HUES64 (cell line): ENCODE results near the gene TCERG1L.

Experiments
- H3K27ac ChIP-seq: 2 replicates; pipeline ENCODE4 v1.7.0; 2013; ENCODE audit warnings: low read depth, low read length, inconsistent platforms
- H3K27me3 ChIP-seq: 2 replicates; pipeline ENCODE4 v1.6.1; 2013; ENCODE audit warnings: mild to moderate bottlenecking, low read length; ENCODE audit not compliant: insufficient read depth
- H3K36me3 ChIP-seq: 2 replicates; pipeline ENCODE4 v1.6.1; 2013; ENCODE audit warnings: mild to moderate bottlenecking, low read length; ENCODE audit not compliant: insufficient read depth
- H3K4me1 ChIP-seq: 2 replicates; pipeline ENCODE4 v1.6.1; 2013; ENCODE audit warnings: mild to moderate bottlenecking, low read length, moderate library complexity; ENCODE audit not compliant: insufficient read depth
- H3K4me3 ChIP-seq: 2 replicates; pipeline ENCODE4 v1.5.1; 2013; ENCODE audit warnings: mild to moderate bottlenecking, low read length, moderate library complexity
- H3K9ac ChIP-seq: 2 replicates; pipeline ENCODE4 v1.6.1; 2013; ENCODE audit warnings: mild to moderate bottlenecking, low read depth, low read length
- H3K9me3 ChIP-seq: 2 replicates; pipeline ENCODE4 v1.6.1; 2013; ENCODE audit warnings: low read depth, low read length; ENCODE audit not compliant: insufficient read depth
- WGBS: fragments of 150-250, 120-280 bp; methylation state at CpG from one replicate; pipeline ENCODE4 v1.1.7; 2013; ENCODE audit warnings: missing lambda C conversion rate; 5-methylcytosine and 5-hydroxymethylcytosine counted together

TCERG1L gene

DNA sequence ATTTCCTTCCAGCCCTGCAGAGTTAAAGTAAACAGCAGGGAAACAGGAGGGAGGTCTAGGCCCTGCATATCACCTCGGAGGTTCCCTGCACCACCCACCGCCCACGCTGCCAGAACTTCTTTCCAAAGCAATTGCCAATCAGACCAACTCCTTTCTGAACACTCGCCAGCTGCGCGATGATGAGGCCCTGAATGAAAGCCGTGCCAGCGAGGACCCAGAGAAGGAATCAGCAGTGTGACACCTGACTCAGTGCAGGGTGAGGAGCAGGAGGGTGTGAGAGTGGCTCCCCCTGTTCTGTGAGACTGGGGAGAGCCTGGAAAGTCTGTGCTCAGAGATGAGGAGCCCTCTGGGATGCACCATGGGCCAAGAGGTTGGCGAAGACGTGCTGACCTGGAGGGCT lies 3.3 kb upstream of the TCERG1L start:
- Histone ChIP-seq H3K27ac (no peak overlapping the region), H3K4me3 (no peak overlapping the region), H3K9ac (no peak overlapping the region), H3K4me1 (peaks cover 8% of the 10 kb centered on the region; the same call in 1 of the 2 replicates), H3K36me3 (no peaks in the 10 kb centered on the region), H3K27me3 (peaks cover 32% of the 10 kb centered on the region), H3K9me3 (no peaks in the 10 kb centered on the region)
- 82% methylated on average over 10 of the region's 10 CpGs for WGBS

- no peaks in the 10 kb centered on the region for H3K36me3 ChIP-seq
- H3K27me3 ChIP-seq = peaks cover 32% of the 10 kb centered on the region
- peaks cover 8% of the 10 kb centered on the region; the same call in 1 of the 2 replicates for H3K4me1 ChIP-seq
- H3K9ac ChIP-seq = no peak overlapping the region
- no peak overlapping the region for H3K4me3 ChIP-seq
- H3K9me3 ChIP-seq = no peaks in the 10 kb centered on the region
- H3K27ac ChIP-seq = no peak overlapping the region
- whole genome bisulfite sequencing = 87% methylated on average over 3 of the region's 3 CpGs
Observed at GRCh38 chr10:131314148-131314547, 2.6 kb upstream of the TCERG1L start.

DNA sequence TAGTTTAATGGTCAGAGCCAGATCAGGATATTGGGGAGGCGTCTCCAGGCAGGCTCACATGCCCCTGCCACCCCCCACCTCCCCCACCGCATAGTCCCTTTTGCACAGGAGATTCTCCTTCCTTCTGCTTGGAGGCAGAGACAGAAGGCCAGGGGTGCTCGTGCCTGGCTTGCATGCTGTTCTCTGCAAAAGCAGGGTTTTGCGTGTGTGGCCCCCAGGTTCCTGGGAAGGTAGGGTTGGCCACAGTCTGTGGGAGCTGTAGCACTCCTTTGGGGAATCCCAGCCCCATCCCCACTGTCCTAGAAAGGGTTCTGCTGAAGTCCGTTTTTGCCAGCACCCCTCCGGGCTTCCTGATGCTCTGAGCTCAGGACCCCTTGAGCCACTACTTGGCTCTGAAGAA lies 1.9 kb upstream of the TCERG1L start:
- no peak overlapping the region for H3K4me3 ChIP-seq
- peaks cover 8% of the 10 kb centered on the region; the same call in 1 of the 2 replicates for H3K4me1 ChIP-seq
- H3K27ac ChIP-seq = no peak overlapping the region
- no peak overlapping the region for H3K9ac ChIP-seq
- WGBS = 78% methylated on average over 6 of the region's 6 CpGs
- peaks cover 32% of the 10 kb centered on the region for H3K27me3 ChIP-seq
- H3K9me3 ChIP-seq = no peaks in the 10 kb centered on the region
- H3K36me3 ChIP-seq = no peaks in the 10 kb centered on the region

GRCh38 chr10:131312478-131312836 lies 936 bp upstream of the TCERG1L start:
- Histone ChIP-seq H3K36me3 (no peaks in the 10 kb centered on the region), H3K4me1 (peaks cover 8% of the 10 kb centered on the region; the same call in 1 of the 2 replicates), H3K9me3 (no peaks in the 10 kb centered on the region), H3K27ac (no peak overlapping the region; the same call in 1 of the 2 replicates), H3K27me3 (peaks cover 32% of the 10 kb centered on the region), H3K4me3 (peak overlapping the region; percentile 60), H3K9ac (peak overlapping the region; percentile 55)
- WGBS = under 1% methylated on average over 32 of the region's 32 CpGs

GRCh38 chr10:131311402-131311660 lies 190 bp downstream of the TCERG1L start:
- H3K9me3 ChIP-seq = no peaks in the 10 kb centered on the region
- H3K27ac ChIP-seq = no peak overlapping the region
- H3K36me3 ChIP-seq = 0 out of 2 replicates have a peak, but pooled peaks cover 2% of the 10 kb centered on the region
- peak overlapping the region; percentile 53 for H3K4me3 ChIP-seq
- H3K9ac ChIP-seq = peak overlapping the region; percentile 40; the same call in 1 of the 2 replicates
- H3K4me1 ChIP-seq = peaks cover 8% of the 10 kb centered on the region; the same call in 1 of the 2 replicates
- under 1% methylated on average over 36 of the region's 36 CpGs for WGBS
- peaks cover 32% of the 10 kb centered on the region for H3K27me3 ChIP-seq

GRCh38 chr10:131310551-131311401 lies 745 bp downstream of the TCERG1L start:
- Histone ChIP-seq H3K36me3 (0 out of 2 replicates have a peak, but pooled peaks cover 2% of the 10 kb centered on the region), H3K27ac (no peak overlapping the region), H3K27me3 (peaks cover 32% of the 10 kb centered on the region), H3K9me3 (no peaks in the 10 kb centered on the region), H3K4me1 (peaks cover 8% of the 10 kb centered on the region; the same call in 1 of the 2 replicates), H3K4me3 (peak overlapping the region; percentile 53), H3K9ac (peak overlapping the region; percentile 40; the same call in 1 of the 2 replicates)
- WGBS = 2% methylated on average over 76 of the region's 76 CpGs

- 12% methylated on average over 4 of the region's 4 CpGs for WGBS
- Histone ChIP-seq H3K4me3 (peak overlapping the region; percentile 53), H3K4me1 (peaks cover 8% of the 10 kb centered on the region; the same call in 1 of the 2 replicates), H3K9me3 (no peaks in the 10 kb centered on the region), H3K9ac (no peak overlapping the region), H3K27ac (no peak overlapping the region), H3K27me3 (peaks cover 32% of the 10 kb centered on the region), H3K36me3 (0 out of 2 replicates have a peak, but pooled peaks cover 2% of the 10 kb centered on the region)
Observed at GRCh38 chr10:131310142-131310541, 1.4 kb downstream of the TCERG1L start.

DNA sequence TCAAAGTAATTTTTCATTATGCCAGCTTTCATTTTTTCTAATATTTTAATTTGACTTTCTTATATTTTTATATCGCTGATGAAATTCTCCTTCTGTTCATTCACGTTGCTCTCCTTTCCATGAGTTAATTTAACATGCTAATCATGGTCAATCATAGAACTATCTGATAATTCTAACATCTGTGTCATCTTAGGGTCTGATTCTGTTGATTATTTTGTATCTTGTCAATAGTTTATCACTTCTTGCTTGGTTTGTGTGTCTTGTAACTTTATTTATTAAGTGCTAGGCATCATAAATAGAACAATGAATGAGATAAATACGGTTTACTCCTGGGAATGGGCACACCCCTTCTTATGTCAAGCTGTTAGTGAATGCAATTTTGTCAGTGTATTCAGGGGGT lies 11.0 kb downstream of the TCERG1L start:
- Histone ChIP-seq H3K27me3 (no peaks in the 10 kb centered on the region), H3K36me3 (0 out of 2 replicates have a peak, but pooled peaks cover 4% of the 10 kb centered on the region), H3K4me3 (no peak overlapping the region), H3K9ac (no peak overlapping the region), H3K4me1 (no peaks in the 10 kb centered on the region), H3K27ac (no peak overlapping the region), H3K9me3 (peaks cover 53% of the 10 kb centered on the region)
- WGBS = 65% methylated on average over 2 of the region's 3 CpGs

DNA sequence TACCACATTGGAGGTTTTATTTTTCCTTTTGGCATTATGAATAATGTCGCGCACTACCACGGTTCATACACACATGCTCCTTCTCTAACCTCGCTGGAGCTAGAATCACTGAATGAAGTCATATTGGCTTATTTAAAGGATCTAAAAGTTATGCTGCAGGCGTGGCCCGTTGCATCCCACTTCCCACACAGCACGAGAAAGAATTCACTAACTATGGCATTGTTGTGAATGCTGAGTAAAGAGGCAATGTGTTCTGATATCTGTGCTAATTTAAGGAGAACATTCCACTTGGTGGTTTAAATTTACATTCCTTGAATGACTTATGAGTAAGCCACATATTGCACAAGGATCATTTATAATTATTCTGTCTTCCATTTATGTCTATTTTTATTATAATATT lies 20.7 kb downstream of the TCERG1L start:
- WGBS = 90% methylated on average over 7 of the region's 7 CpGs
- Histone ChIP-seq H3K4me3 (no peak overlapping the region), H3K9ac (no peak overlapping the region)

GRCh38 chr10:131288648-131289047 lies 22.9 kb downstream of the TCERG1L start:
- Histone ChIP-seq H3K36me3 (no peaks in the 10 kb centered on the region), H3K27ac (no peak overlapping the region), H3K4me3 (no peak overlapping the region), H3K9me3 (0 out of 2 replicates have a peak, but pooled peaks cover 7% of the 10 kb centered on the region), H3K4me1 (no peaks in the 10 kb centered on the region), H3K9ac (no peak overlapping the region), H3K27me3 (no peaks in the 10 kb centered on the region)
- 95% methylated on average over 12 of the region's 12 CpGs for WGBS

More for the DNA sequence above, 20.7 kb downstream of the TCERG1L start:
- H3K27ac ChIP-seq = no peak overlapping the region
- no peaks in the 10 kb centered on the region for H3K4me1 ChIP-seq
- no peaks in the 10 kb centered on the region for H3K36me3 ChIP-seq
- no peaks in the 10 kb centered on the region for H3K27me3 ChIP-seq
- peaks cover 15% of the 10 kb centered on the region for H3K9me3 ChIP-seq

DNA sequence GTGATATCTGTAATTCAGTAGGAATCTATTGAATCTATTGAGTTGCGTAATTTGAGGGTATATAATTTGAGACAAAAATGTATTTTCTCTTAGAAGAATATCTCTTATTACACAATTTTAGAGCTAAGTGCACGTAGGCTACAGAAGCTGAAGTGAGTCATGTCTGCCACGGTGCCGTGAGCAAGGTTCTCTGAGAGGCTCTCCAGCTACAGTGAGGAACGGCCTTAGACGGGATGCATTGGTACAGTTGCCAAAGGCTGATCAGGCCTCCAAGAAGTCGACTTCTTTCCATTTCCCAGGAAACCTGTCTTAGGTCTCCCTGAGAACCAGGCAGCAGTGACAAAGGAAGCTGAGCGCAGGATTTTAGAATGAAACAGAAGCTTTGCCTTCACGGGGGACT lies 28.6 kb downstream of the TCERG1L start:
- Histone ChIP-seq H3K36me3 (no peaks in the 10 kb centered on the region), H3K4me1 (0 out of 2 replicates have a peak, but pooled peaks cover 7% of the 10 kb centered on the region), H3K9me3 (no peaks in the 10 kb centered on the region), H3K4me3 (no peak overlapping the region), H3K27ac (no peak overlapping the region), H3K9ac (no peak overlapping the region), H3K27me3 (no peaks in the 10 kb centered on the region)
- 94% methylated on average over 8 of the region's 9 CpGs for whole genome bisulfite sequencing
